Esophagus muscularis mucosa (tissue), 2 donors: Measurements from ENCODE around the gene FOXK1.

Source experiments
- POLR2A ChIP-seq: fragments of 450-650 bp; IDR thresholded peaks from one replicate; pipeline ENCODE4 v1.6.1; 2017; ENCODE audit warnings: antibody characterized with exemption, moderate library complexity, mild to moderate bottlenecking, low read depth
- POLR2AphosphoS5 ChIP-seq, 2 donors: sonication (generic); formaldehyde crosslinking; IDR thresholded peaks; one replicate each; pipeline ENCODE4 v1.6.1; 2017; ENCODE audit warnings: antibody characterized with exemption in 2 of 2

DNA sequence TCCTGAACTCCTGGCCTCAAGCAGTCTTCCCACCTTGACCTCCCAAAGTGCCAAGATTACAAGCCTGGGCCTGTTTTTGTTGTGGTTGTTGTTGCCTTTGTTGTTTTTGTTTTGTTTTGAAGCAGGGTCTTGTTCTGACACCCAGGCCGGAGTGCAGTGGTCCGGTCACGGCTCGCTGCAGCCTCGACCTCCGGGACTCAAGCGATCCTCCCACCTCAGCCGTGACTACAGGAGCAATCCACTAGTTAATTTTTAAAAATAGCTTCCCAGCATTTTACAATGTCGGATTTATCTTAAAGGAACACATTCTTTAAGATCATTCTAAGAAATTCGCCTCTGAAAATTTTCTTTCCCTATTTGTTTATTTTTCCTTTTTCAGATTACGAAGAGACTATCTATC lies 65.7 kb downstream of the FOXK1 start:
- TF ChIP-seq POLR2AphosphoS5 (IDR thresholded peaks at IDR 0.05), result no peak
- TF ChIP-seq POLR2A, result no peak
